CMK (cell line): ENCODE measurements around the gene ARHGEF17.

Source experiments
- DNase-seq: peaks from one replicate; pipeline ENCODE4 v3.0.0-alpha.2; 2010; ENCODE audit warnings: low read depth

ARHGEF17 gene

GRCh38 chr11:73382183-73382582, 74.1 kb downstream of the ARHGEF17 start:
- no peak for DNase-seq

- no peak for DNase-seq
These were observed 74.7 kb downstream of the ARHGEF17 start for GRCh38 chr11:73382747-73383146.

DNA sequence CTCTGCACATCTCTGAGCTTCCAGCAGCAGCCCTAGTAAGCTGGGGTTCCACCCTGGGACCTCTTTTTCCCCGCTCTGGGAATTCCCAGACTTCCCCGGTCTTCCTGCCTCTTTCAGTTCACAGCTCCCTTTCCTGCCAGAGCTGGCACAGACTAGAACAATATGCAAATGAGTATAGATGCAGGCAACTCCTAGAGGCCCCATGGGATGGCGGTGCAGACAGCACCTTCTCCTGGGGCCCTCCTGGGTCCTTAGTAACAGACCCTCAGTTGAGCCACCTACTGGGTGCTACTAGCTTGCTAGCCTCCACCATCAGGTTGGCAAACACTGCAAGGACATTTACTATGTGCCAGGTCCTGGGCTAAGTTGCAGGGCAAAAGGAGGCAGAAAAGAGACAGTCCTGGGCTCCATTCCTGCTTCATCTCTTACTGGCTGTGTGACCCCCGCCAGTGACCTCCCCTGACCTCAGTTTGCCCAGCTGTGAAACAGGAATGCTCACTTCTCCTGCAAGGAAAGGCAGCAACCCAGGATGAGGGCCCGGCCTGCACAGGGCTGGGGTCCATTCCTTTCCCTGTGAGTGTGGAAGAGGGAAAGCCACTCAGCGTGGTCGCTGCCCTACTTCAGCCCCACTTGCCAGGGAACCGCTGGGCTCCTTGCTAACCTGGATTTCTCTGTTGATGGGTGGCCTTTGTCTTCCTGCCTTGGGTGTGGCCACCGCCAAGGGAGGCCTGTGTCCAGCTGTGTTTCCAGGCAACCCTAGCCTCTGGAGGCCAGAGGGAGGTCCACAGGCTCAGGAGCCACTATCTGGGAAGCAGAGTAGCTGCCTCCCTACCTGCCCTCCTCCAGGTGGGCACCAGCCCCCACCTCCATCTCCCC, 75.4 kb downstream of the ARHGEF17 start:
- no peak for DNase-seq

DNA sequence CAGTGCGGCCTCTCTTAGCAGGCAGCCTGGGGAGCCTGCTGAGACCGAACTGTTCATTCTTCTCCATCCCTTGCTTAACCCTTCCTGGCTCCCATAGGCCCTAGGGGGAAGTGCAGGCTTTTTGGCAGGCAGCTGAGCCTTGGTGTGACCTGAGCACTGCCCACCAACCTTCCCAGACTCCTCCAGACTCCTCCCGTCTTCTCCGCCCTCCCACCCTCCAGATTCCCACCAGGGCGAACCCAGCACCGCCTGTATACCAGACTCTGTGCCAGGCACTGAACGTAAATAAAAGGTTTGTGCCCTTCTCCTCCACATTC, 76.0 kb downstream of the ARHGEF17 start:
- no peak for DNase-seq

DNA sequence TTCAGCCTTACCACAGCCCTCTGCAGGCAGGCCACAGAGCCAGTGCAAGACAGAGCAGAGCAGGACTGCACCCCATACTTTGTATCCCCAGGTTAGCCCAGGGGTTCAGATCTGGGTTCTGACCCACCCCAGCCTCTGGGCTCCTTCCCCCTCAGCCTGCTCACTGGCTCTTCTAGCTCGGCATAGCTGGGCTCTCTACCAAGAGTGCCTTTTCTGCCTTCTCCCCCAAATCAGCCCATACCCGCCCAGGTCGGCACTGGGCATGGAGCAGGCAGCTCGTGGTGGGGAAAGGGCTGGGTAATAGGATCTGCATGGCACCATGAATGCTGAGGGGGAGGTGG, 76.4 kb downstream of the ARHGEF17 start:
- DNase-seq, result no peak

DNA sequence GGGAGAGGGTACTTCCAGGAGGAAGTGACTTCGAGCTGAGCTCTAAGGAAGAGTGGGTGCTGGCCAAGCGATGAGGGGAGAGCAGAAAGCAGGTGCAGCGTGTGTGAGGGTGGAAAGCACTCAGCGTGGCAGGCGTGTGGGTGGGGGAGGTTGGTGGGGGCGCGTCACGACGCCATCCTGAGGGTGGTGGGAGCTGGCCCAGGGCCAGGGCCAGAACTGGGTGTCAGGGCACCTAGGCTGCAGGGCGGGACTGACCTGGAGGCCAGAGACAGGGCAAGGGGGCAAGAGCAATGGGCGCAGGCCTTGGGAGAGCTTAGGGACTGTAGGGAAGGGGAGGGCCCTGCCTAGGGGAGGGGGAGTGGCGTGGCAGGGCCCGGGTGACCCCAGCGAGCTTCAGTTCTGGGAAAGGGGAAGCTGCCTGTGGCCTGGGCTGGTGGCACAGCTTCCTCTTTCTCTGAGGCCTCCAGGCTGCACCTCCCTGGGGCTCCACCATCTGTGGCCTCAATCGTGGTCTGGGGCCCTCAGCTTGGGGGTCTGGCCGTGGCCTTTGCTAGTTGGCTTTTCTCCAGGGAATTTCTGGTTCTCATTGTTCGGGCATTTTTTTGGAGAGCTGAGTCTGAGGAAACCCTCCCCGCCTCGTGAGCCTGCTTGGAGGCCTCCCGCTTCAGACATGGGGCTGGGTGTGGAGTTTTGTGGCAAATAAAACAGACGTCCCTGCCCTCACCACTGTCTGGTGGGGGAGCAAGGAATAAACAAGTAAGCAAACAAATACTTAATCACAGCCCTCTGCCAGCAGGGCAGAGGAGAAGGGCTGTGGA, 77.0 kb downstream of the ARHGEF17 start:
- DNase-seq, result peak; percentile 91

DNA sequence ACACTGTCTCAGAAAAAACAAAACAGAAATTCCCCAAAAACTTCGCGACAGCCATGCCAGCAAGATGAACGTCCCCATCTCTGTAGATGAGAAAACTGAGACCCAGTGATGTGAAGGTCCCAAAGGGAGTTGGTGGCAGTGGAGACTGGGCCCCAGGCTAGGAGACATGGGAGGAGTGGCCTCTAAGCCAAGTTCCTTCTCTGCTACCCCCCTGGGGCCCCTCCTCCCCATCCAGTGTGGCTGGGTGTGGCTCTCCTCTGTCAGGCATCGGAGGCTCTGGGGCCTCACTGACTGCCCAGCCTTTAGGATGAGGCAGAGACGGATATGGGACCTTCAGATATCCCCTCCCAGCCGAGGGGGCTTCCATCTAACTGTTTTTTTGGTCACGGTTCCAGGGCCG, 77.9 kb downstream of the ARHGEF17 start:
- no peak for DNase-seq

- DNase-seq, result no peak
These were observed 78.5 kb downstream of the ARHGEF17 start for GRCh38 chr11:73386546-73386945.

DNA sequence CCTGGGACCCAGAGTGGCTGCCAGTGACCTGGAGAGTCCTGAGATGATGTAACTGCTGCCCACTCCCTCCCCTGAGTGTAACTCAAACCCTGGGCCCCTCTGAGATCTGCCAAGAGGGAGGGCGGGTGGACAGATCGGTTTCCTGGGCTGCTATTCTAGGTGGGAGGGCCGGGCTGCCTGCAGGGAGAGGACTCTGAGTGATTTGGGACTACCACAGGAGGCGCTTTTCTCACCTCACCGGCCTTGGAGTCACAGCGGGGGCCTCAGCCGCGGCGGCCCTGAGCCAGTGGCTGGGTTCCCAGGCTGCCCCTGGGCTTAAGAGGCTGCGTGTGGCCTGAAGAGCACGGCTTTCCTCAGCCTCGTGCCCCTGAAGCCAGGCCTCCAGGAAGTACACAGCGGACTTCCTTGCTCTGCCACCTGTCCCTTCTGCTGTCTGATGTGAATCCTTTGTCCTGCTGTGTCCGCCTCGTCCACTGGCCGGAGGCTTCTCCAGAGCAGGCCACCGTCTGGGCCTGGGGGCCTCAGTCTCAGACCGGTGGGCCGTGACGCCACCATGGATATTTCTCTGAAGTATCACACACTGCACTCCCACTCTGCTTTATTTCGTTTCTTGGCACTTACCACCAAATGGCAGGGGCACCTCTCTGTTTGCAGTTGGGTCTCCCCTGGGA, 79.7 kb downstream of the ARHGEF17 start:
- DNase-seq, result no peak

- DNase-seq, result no peak
These were observed 80.4 kb downstream of the ARHGEF17 start for GRCh38 chr11:73388265-73389133.

- DNase-seq, result no peak
These were observed 81.1 kb downstream of the ARHGEF17 start for GRCh38 chr11:73389134-73389525.

DNA sequence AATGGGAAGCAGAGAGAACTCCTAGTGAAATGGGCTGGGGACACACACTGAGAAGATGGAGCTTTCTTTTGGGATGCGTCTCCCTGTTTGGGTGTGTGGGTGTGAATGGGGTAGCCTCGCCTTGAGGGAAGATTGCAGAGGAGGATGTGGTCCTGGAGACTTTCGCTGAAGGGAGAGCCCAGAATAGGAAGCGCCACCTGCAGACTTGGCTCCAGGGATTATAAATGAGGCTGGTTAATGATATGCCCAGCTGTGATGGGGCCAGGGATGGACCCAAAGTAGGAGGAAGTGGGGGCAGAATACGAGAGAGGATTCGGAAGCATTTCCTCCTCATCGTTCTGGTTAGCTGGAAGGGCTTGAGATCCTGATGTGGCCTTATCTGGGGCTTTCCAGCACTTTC, 81.8 kb downstream of the ARHGEF17 start:
- DNase-seq, result no peak

DNA sequence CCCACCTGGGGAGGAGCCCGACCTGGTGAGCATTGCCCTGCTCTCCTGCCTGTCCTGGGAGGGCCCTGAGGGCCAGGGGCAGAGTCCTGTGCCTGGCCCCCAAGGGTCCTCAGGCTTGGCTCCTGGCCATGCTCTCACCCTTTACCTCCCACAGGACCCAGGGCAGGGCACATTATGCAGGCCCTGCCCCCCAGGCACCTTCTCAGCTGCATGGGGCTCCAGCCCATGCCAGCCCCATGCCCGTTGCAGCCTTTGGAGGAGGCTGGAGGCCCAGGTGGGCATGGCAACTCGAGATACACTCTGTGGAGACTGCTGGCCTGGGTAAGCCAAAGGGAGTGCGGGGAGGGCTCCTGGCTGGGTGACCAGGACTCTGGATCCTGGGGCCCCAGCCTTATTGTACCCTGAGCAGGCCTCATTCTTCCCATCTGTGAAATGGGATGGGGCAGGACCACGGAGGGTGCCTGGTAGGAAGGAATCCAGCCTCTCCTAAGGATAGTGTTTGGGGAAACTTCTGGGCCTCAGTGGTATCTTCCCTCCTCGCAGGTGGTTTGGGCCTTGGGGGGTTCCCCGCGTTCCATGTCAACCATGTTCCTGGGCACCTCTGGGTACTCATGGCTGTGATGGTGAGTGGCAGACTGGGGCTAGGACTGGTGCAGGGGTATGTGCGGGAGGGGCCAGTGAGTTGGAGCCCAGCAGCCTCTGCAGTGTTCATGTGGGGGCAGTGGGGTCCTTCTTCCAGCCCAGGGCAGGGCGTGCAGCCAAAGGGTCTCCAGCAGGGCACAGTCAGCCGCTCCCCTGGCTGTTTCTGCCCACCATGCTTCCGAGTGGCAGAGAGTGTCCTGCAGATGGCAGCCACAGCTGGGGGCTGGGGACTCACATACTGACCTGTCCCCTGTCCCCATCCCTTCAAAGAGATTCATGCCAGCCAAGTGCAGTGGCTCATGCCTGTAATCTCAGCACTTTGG, 82.8 kb downstream of the ARHGEF17 start:
- no peak for DNase-seq

DNA sequence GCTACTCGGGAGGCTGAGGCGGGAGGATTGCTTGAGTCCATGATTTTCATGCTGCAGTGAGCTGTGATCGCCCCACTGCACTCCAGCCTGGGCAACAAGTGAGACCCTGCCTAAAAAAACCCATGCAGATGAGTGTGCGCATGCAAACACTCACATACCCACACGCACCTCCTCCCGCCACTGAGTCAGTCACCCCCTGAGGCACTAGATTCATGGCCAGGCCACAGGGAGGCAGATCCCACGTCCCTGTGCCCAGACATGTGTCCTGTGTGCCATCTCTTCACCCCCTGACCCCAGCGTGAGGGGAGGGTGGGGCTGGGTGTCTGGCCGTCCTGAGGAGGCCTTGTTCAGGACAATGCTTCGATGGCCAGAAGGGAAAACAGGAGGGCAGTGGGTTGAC, 83.6 kb downstream of the ARHGEF17 start:
- no peak for DNase-seq

DNA sequence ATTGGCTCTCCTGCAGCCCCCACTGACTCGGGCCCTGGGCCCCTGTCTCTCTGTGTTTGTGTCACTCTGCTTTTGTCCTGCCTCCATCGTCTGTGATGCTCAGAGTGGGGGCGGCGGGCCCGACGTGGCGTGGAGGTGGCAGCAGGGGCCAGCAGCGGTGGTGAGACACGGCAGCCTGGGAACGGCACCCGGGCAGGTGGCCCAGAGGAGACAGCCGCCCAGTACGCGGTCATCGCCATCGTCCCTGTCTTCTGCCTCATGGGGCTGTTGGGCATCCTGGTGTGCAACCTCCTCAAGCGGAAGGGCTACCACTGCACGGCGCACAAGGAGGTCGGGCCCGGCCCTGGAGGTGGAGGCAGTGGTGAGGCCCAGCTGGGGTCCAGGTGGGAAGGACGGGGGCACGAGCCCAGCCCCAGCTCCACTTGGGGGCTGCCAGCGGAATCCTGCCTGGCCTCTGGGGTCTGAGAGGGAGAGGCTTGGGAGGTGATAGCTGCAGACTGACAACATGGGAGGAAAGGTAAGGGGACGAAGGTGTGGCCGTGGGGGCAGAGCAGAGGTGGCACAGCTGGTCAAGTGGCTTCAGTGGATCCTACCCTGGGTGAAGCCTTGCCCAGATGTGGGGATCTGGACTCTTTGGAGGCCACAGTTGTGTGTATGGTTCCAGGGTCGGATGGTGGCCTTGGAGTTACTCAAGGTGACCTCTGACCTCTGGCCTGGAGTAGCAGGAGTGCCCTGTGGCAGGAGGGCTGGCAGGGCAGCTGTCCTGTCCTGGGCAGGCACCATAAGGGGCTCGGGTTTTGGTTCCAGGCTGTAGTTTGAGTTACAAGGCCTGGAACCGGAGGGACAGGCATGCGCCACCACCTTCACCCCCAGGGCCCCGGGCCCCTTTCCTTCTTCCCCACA, 84.3 kb downstream of the ARHGEF17 start:
- no peak for DNase-seq

DNA sequence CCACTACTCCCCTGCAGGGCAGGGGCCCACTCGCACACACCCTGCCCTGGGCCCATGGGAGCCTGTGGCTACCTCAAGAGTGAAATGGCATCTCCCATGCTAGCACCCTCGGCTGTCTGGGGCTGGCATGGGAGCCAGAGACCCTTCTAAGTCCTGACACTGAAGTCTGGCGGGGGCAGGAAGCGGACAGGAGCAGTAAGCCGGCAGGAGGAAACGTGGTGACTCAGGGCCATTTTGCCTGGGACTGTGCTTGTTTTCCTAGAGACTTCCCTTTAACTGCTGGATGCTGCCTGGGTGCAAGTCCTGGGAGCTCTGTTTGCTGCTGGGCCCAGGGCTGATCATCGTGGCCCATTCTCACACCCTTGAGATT, 84.9 kb downstream of the ARHGEF17 start:
- no peak for DNase-seq

GRCh38 chr11:73393479-73394415, 85.7 kb downstream of the ARHGEF17 start:
- no peak for DNase-seq

- DNase-seq, result no peak
These were observed 86.6 kb downstream of the ARHGEF17 start for GRCh38 chr11:73394416-73395296.
